ENCODE data around the gene SYS1.
A peak's percentile ranks its signal among the peaks of the same experiment; 100 is the strongest.

Gene SYS1

DNA sequence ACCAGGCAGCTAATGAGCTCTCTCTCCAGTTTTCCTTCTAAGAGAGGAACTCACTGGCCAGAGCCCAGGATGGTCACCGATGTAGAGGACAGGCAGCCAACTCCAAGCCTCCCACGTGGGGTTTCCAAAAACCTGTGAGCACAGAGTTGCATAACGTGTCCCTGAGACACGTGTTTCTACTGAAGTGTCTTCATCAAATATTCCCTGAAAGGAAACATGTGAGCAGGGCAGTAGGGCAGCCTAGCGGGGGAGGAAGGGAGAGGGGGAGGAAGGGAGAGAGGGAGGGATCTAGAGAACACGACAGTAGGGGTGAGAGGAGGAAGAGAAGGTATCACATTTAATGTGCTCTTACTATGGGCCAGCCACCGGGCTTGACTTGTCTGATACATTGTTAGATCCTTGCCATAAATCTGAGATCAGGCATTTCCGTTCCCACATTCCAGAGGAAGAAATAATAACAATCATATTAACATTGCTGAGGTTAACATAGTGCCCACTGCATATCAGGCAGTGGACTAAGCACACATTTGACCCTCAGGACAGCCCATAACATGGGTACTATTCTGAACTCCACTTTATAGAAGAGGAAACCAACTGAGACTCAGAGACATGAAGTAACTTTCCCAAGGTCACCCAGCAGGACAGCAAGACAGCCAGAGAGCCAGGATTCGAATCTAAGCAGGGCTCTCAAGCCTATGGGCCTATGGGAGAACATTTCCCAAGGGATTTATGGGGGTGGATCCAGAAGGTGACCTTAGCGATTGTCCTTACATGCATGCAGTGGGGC lies 4.5 kb upstream of the SYS1 start:
- no peak for DNase-seq

GRCh38 chr20:45359069-45359405 lies 3.9 kb upstream of the SYS1 start:
- DNase-seq: no peak

GRCh38 chr20:45359406-45360148 lies 3.4 kb upstream of the SYS1 start:
- no peak for DNase-seq

DNA sequence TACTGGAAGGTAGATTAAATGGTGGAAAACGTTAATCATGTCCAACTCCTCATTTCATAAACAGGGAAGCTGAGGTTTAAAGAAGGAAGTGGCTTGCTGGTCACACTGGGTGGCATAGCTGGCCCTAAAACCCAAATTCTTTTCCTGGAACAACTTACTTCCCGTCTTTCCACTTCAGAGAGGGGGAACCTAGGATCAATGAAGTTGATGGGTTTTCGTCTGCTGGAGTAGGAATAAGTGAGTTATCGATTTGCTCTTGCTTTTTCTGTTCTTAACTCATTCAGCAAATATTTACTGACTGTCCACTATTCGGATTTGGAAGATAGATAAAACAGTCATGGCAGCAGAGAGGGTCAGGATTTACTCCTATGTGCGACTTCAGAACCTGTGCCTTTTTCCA lies 1.2 kb upstream of the SYS1 start:
- no peak for DNase-seq

DNA sequence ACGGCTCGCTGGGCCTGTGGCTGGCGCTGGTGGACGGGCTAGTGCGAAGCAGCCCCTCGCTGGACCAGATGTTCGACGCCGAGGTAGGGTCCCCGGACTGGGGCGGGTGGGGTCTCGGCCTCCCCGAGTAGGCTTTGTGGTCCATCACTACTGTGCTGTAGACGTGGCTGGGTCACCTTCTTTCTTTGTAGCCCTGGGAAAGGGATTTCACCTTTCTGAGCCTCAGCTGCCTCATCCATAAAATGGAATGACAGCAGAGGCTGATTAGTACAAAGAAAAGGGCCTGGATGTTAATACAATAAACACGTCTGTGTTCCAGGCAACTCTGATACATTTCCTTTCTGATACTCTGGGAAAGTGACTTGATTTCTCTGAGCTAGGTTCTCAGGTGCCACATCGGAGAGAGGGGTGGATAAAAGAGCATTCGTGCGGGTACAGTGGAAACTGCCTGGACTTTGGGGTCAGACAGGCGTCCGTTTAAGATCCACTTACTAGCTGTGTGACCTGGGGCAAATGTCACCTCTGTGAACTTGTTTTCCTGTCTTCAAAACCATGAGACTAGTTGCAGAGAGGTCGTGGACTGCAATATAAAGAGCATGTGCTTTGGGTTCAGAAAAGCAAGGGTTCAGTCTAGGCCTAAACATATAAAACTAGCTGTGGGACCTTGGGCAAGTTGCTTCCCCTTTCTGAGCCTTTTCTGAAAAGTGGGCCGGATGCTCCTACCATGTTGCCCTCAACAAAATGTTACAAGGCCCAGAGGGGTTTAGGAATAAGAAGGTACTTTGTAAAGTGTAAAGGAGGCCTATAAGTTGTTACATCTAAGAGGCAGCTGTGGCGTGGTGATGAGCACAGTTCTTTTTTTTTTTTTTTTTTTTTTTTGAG lies 896 bp downstream of the SYS1 start:
- no peak for DNase-seq

- DNase-seq: no peak
Measured at GRCh38 chr20:45365444-45365970, 2.6 kb downstream of the SYS1 start.

GRCh38 chr20:45366192-45366591 lies 3.2 kb downstream of the SYS1 start:
- no peak for DNase-seq

DNA sequence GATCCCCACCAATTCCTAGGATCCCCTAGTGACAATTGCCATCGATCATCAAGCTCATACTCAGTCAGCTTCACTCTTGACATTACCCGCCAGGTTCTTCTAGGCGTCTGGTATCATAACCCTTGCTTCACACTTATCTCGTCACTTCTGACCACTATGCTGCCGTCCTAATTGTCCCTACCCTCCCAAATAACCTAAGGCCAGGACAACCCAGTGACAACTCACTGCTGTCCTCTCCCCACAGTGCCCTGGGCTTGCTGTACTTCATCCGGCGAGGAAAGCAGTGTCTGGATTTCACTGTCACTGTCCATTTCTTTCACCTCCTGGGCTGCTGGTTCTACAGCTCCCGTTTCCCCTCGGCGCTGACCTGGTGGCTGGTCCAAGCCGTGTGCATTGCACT lies 3.7 kb downstream of the SYS1 start:
- DNase-seq: no peak

DNA sequence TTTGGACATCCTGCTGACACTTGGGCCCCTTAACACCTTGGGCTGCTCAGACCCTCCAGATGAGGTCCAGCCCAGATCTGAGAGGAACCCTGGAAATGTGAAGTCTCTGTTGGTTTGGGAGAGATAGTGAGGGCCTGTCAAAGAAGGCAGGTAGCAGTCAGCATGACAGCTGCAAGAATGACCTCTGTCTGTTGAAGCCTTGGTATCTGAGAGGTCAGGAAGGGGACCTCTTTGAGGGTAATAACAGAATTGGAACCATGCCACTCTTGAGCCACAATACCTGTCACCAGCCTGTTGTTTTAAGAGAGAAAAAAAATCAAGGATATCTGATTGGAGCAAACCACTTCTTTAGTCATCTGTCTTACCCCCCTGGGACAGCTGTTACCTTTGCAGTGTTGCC lies 4.2 kb downstream of the SYS1 start:
- DNase-seq: no peak

GRCh38 chr20:45368221-45368980 lies 5.4 kb downstream of the SYS1 start:
- peak; percentile 19 for DNase-seq

DNA sequence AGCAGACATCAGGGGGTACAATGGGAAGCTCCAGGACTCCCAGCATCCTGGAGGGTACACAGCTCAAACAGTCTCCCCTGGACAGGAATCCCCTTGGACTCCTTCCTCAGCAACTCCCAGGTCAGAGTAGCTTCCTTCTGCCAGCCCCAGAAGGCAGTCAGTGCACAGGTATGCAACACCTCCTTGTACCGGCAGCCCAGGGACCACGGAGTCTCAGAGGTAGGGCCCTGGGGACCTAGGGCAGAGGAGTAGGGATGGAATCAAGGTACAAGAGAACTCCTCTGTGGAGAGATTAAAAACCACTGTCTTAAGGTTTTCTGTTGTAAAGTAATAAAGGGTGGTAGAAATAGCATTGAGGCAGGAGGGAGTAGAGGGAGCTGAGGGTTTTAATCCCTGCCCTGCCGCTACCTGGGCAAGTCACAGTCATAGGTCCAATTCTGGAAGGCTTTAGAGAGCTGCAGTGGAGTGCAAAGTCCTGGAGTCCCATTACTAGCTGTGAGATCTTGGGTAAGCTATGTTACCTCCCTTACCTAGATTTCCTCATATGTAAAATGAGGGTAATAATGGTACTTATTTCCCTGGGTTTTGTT lies 7.7 kb downstream of the SYS1 start:
- no peak for DNase-seq

- no peak for DNase-seq
Measured at GRCh38 chr20:45372241-45372640, 9.3 kb downstream of the SYS1 start.

GRCh38 chr20:45372646-45373352 lies 9.8 kb downstream of the SYS1 start:
- peak; percentile 19 for DNase-seq

GRCh38 chr20:45373353-45374100 lies 10.6 kb downstream of the SYS1 start:
- peak; percentile 96 for DNase-seq

DNA sequence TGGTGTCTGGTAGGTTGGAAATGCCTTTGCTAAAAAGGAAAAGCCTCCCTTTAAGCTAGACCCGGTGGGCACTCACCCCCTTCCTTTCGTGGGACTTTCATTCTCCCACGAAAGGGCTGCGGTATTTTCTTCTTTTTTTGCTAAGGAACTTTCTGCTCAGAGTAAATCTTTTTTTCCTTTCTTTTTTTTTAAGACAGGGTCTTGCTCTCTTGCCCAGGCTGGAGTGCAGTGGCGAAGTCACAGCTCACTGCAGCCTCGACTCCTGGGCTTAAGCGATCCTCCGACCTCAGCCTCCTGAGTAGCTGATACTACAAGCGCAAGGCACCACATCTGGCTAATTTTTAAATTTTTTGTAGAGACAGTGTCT lies 11.1 kb downstream of the SYS1 start:
- no peak for DNase-seq

- DNase-seq: no peak
Measured at GRCh38 chr20:45374966-45375365, 12.0 kb downstream of the SYS1 start.

DNA sequence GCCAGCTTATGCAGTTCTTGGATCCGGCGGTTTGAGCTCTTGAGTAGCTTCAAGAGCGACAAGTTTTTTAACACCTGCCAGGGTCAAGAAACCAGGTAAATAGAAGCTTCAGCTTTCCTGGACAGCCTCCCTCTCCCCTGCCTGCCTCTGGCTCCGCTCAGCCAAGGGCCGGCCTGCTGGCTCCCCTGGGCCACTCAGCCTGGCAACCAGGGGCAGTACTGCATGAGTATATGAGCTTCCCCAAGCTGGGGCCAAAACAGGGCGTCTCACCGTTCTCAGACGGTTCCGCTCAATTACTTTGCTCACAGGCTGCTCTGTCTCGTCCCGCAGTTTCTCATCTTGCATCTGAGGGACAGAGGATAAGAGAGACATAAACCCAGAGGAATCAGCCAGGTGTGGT lies 14.3 kb downstream of the SYS1 start:
- DNase-seq: no peak

GRCh38 chr20:45378191-45378590 lies 15.2 kb downstream of the SYS1 start, which contains the start of gene TP53TG5:
TSS of gene TP53TG5 (minus strand) at chr20:45378325. CDS start at chr20:45378236, 89 bp downstream.
- DNase-seq: no peak

DNA sequence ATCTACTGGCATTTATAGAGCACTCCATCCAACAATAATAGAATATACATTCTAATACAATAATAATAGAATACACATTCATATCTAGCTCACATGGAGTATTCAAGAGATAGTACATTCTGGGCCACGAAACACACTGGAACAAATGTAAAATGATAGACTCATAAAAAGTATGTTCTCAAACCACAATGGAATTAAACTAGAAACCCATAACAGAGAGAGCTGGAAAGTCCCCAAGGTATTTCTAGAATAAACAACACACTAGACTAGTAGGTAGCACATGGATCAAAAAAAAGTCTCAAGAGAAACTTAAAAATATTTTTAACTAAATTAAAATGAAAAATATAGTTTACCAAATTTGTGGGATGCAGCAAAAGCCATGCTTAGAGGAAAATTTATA lies 24.3 kb downstream of the SYS1 start:
- no peak for DNase-seq

DNA sequence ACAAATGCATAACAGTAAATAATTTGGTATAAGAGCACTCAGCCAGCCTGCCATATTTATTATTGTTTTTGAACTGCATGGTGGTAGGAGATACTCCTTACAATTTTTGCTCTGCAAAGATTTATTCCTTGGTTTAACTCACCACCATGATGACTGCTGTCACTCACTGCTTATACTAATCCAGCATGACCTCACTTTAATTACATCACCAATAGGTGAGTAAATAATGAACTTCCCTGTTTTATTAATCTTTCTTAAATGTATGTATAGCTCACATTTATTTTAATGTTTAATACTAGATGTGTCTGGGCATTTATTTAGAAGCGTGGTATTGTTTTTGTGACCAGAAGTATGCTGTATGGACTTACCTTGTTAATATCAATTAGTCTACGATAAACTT lies 28.0 kb downstream of the SYS1 start:
- no peak for DNase-seq

DNA sequence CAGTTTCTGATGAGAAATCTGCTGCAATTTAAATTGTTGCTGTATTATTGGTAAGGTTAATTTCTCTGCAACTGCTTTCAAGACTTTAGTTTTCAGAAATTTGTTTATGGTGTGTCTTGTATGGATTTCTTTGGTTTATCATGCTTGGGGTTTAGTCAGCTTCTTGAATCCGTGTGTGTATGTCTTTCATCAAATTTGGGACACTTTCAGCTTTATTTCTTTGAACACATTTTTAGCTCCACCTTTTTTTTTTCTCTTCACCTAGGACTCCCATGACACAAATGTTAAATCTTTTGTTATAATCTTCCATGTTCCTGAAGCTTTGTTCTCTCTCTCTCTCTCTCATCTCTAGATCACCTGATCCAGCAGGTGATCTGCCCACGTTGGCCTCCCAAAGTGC lies 28.6 kb downstream of the SYS1 start:
- DNase-seq: no peak

Measured in hematopoietic multipotent progenitor cell treated with erythropoietin and hydrocortisone succinate and interleukin-3 and kit ligand, for 6 days (in vitro differentiated cells).